Osteoblast (primary cell): ENCODE data around the gene EML1. TPM values are rescaled to one million over a fixed set of nuclear protein-coding genes. Genes with fewer than 3 reads are reported as not detected.
"Not testable (repeated sequence)": the region's sequence is repeated elsewhere in the genome, so short reads cannot be mapped to it uniquely, and the experiment has no call there.

Experiments
- DNase-seq: peaks from one replicate; pipeline ENCODE4 v3.0.0; 2011; ENCODE audit warnings: low spot score, mixed read lengths; ENCODE audit not compliant: insufficient read length; ENCODE audit errors: missing footprints
- H2AFZ ChIP-seq: 2 replicates; pipeline ENCODE4 v1.6.0; 2011; ENCODE audit warnings: mild to moderate bottlenecking, low read length
- H3K27ac ChIP-seq: 2 replicates; pipeline ENCODE4 v1.5.1; 2011; ENCODE audit warnings: mild to moderate bottlenecking, low read depth, low read length, moderate library complexity
- H3K27me3 ChIP-seq: 2 replicates; pipeline ENCODE4 v1.6.0; 2012; ENCODE audit warnings: mild to moderate bottlenecking, control low read depth, inconsistent platforms, low read length, moderate library complexity; ENCODE audit not compliant: insufficient read depth
- H3K36me3 ChIP-seq: 2 replicates; pipeline ENCODE4 v1.5.1; 2011; ENCODE audit warnings: mild to moderate bottlenecking, low read length, control low read depth, moderate library complexity; ENCODE audit not compliant: insufficient read depth
- H3K4me1 ChIP-seq: 2 replicates; pipeline ENCODE4 v1.5.1; 2011; ENCODE audit warnings: mild to moderate bottlenecking, low read length, control low read depth, moderate library complexity; ENCODE audit not compliant: insufficient read depth
- H3K4me2 ChIP-seq: 2 replicates; pipeline ENCODE4 v1.6.0; 2011; ENCODE audit warnings: mild to moderate bottlenecking, low read length; ENCODE audit not compliant: insufficient read depth
- H3K4me3 ChIP-seq: fragments of 200-600 bp; sonication (generic); 3 replicates; pipeline ENCODE4 v1.5.1; 2012; ENCODE audit warnings: mild to moderate bottlenecking, low read length, inconsistent platforms; ENCODE audit not compliant: insufficient read depth
- H3K79me2 ChIP-seq: 2 replicates; pipeline ENCODE4 v1.6.0; 2012; ENCODE audit warnings: mild to moderate bottlenecking, low read length, control low read depth, inconsistent platforms; ENCODE audit not compliant: insufficient read depth
- H3K9me3 ChIP-seq: 2 replicates; pipeline ENCODE4 v1.5.1; 2011; ENCODE audit warnings: low read depth, low read length, control low read depth
- H4K20me1 ChIP-seq: 2 replicates; pipeline ENCODE4 v1.6.0; 2012; ENCODE audit warnings: mild to moderate bottlenecking, low read length, control low read depth; ENCODE audit not compliant: insufficient read depth
- CTCF ChIP-seq: IDR thresholded peaks from 2 replicates; pipeline ENCODE4 v1.5.1; 2011; ENCODE audit warnings: mild to moderate bottlenecking, low read depth, low read length, moderate library complexity; ENCODE audit errors: extremely low read depth
- total RNA-seq: library from RNA; depleted of rRNA; stranded (reverse); fragments of >200 nt; gene quantifications from 2 replicates; pipeline ENCODE4 v1.2.3, GENCODE V29; 2012

EML1 gene
- total RNA-seq, 1 donor = 46.7 TPM

GRCh38 chr14:99944241-99944651 is 151.0 kb downstream of the EML1 start:
- no peaks in the 10 kb centered on the region for H3K4me1 ChIP-seq
- H3K79me2 ChIP-seq = no peaks in the 10 kb centered on the region
- H3K36me3 ChIP-seq = peaks cover 9% of the 10 kb centered on the region
- no peak overlapping the region for H3K4me2 ChIP-seq
- no peak overlapping the region for H3K27ac ChIP-seq
- H4K20me1 ChIP-seq = no peaks in the 10 kb centered on the region
- DNase-seq = no peak
- no peak overlapping the region for H3K4me3 ChIP-seq
- H3K27me3 ChIP-seq = no peaks in the 10 kb centered on the region
- no peaks in the 10 kb centered on the region for H3K9me3 ChIP-seq
- H2AFZ ChIP-seq = no peak overlapping the region
- TF ChIP-seq CTCF = no peak

- Histone ChIP-seq H3K4me1 (peaks cover 7% of the 10 kb centered on the region), H3K36me3 (no peaks in the 10 kb centered on the region), H2AFZ (no peak overlapping the region), H3K27ac (no peak overlapping the region), H3K4me2 (no peak overlapping the region), H3K27me3 (peaks cover 9% of the 10 kb centered on the region), H3K4me3 (no peak overlapping the region), H3K79me2 (no peaks in the 10 kb centered on the region), H3K9me3 (no peaks in the 10 kb centered on the region), H4K20me1 (no peaks in the 10 kb centered on the region)
- DNase-seq = no peak
- TF ChIP-seq CTCF = no peak
Observed at GRCh38 chr14:99945732-99946651, 152.8 kb downstream of the EML1 start.

GRCh38 chr14:99946652-99947489 is 153.7 kb downstream of the EML1 start:
- peak; percentile 86 for TF ChIP-seq CTCF
- Histone ChIP-seq H3K4me2 (no peak overlapping the region), H3K4me1 (peaks cover 7% of the 10 kb centered on the region), H4K20me1 (no peaks in the 10 kb centered on the region), H2AFZ (no peak overlapping the region), H3K9me3 (no peaks in the 10 kb centered on the region), H3K36me3 (no peaks in the 10 kb centered on the region), H3K4me3 (no peak overlapping the region), H3K27ac (no peak overlapping the region), H3K79me2 (no peaks in the 10 kb centered on the region), H3K27me3 (peaks cover 11% of the 10 kb centered on the region)
- DNase-seq = peak; percentile 89

GRCh38 chr14:99947695-99948094 is 154.5 kb downstream of the EML1 start:
- DNase-seq = no peak
- TF ChIP-seq CTCF = no peak

GRCh38 chr14:99949011-99949732 is 156.0 kb downstream of the EML1 start:
- H2AFZ ChIP-seq, H3K27ac ChIP-seq, H3K4me3 ChIP-seq, H3K4me1 ChIP-seq, H3K4me2 ChIP-seq, DNase-seq, H4K20me1 ChIP-seq, H3K9me3 ChIP-seq, H3K36me3 ChIP-seq, H3K79me2 ChIP-seq: not testable (repeated sequence)
- H3K27me3 ChIP-seq = peaks cover 15% of the 10 kb centered on the region

More at GRCh38 chr14:99947695-99948094, 154.5 kb downstream of the EML1 start:
- peaks cover 7% of the 10 kb centered on the region for H3K4me1 ChIP-seq
- H3K4me3 ChIP-seq = no peak overlapping the region
- H3K27me3 ChIP-seq = peaks cover 11% of the 10 kb centered on the region
- H3K4me2 ChIP-seq = no peak overlapping the region
- H3K9me3 ChIP-seq = no peaks in the 10 kb centered on the region
- H3K36me3 ChIP-seq = no peaks in the 10 kb centered on the region
- no peaks in the 10 kb centered on the region for H4K20me1 ChIP-seq
- H3K27ac ChIP-seq = no peak overlapping the region
- no peak overlapping the region for H2AFZ ChIP-seq
- no peaks in the 10 kb centered on the region for H3K79me2 ChIP-seq
